GM19193 (cell line): Measurements from ENCODE around the gene TRIM34.

Experiments
- POLR2A ChIP-seq: IDR thresholded peaks from 4 replicates; pipeline ENCODE4 v1.6.1; 2011; ENCODE audit not compliant: insufficient read depth, insufficient read length; ENCODE audit errors: extremely low read depth

TRIM34 gene

GRCh38 chr11:5610446-5610845 lies 14.4 kb upstream of the TRIM34 start:
- no peak for TF ChIP-seq POLR2A

- no peak for TF ChIP-seq POLR2A
These were observed 13.2 kb upstream of the TRIM34 start for GRCh38 chr11:5611627-5612026.

- no peak for TF ChIP-seq POLR2A
These were observed 6.0 kb upstream of the TRIM34 start for GRCh38 chr11:5618807-5619206.

GRCh38 chr11:5620651-5621521 lies 3.9 kb upstream of the TRIM34 start:
- no peak for TF ChIP-seq POLR2A

GRCh38 chr11:5621580-5621979 lies 3.2 kb upstream of the TRIM34 start:
- no peak for TF ChIP-seq POLR2A

- no peak for TF ChIP-seq POLR2A
These were observed 2.0 kb upstream of the TRIM34 start for GRCh38 chr11:5622802-5623201.

- TF ChIP-seq POLR2A, result no peak
These were observed 480 bp downstream of the TRIM34 start for GRCh38 chr11:5625281-5625680.

- no peak for TF ChIP-seq POLR2A
These were observed 1.4 kb downstream of the TRIM34 start for GRCh38 chr11:5626196-5626595.

GRCh38 chr11:5631417-5631816 lies 6.6 kb downstream of the TRIM34 start:
- no peak for TF ChIP-seq POLR2A

GRCh38 chr11:5631969-5632635 lies 7.3 kb downstream of the TRIM34 start:
- peak; percentile 37 for TF ChIP-seq POLR2A

GRCh38 chr11:5639953-5640352 lies 15.2 kb downstream of the TRIM34 start:
- TF ChIP-seq POLR2A, result no peak

GRCh38 chr11:5643585-5643984 lies 18.8 kb downstream of the TRIM34 start:
- TF ChIP-seq POLR2A, result no peak

GRCh38 chr11:5646139-5646538 lies 21.3 kb downstream of the TRIM34 start:
- TF ChIP-seq POLR2A, result no peak

GRCh38 chr11:5655474-5655873 lies 30.7 kb downstream of the TRIM34 start:
- TF ChIP-seq POLR2A, result no peak

- TF ChIP-seq POLR2A, result no peak
These were observed 33.5 kb downstream of the TRIM34 start for GRCh38 chr11:5658318-5658717.

- no peak for TF ChIP-seq POLR2A
These were observed 38.7 kb downstream of the TRIM34 start for GRCh38 chr11:5663511-5663910.
